HG03175 (cell line): ENCODE measurements around the gene FRG1.
"Not testable (repeated sequence)": the region's sequence is repeated elsewhere in the genome, so short reads cannot be mapped to it uniquely, and the experiment has no call there.

Experiments
- ATAC-seq: cut with Tn5 transposase; IDR thresholded peaks from one replicate; pipeline ENCODE4 v1.9.1; 2021; ENCODE audit warnings: mild to moderate bottlenecking, moderate library complexity; ENCODE audit not compliant: unreplicated experiment

Gene FRG1

DNA sequence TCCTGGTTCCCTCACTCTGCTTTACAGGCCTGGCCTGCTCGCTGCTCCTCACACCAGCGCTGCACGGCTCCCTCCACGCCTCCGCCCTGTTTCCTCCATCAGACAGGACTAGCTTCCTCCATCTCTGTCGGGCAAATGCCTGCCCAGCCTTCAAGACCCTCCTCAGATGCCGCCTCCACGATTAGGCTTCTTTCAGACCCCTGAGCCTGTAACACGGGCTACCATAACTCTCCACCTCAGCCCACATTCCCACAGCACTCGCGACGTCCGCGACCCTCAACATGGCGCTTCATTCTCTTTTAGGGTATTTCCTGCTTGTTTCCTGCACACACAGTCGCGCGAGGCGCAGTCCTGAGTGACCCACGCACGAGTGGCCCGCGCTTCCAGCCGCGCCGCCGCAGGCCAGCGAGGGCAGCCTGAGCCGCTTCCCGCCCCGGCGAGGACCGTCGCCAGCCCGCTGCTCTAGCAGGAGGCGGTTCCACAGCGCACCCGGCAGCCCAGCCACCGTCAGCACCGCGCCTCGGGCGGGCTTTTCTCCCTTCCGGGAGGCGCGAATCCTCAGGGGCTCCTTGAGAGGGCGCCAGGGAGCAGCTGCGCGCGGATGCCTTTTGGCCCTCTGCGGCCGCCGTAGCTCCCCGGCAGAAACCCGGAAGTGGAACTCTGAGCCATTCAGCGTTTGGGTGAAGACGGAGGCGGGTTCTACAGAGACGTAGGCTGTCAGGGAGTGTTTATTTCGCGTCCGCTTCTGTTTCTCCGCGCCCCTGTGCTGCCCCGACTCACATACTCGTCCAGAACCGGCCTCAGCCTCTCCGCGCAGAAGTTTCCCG is at the start of gene FRG1:
FRG1 (plus strand) TSS at position 695 of the 827 bp plus-strand sequence. CDS start 138 bp downstream, outside the sequence.
- ATAC-seq = peak; percentile 99

DNA sequence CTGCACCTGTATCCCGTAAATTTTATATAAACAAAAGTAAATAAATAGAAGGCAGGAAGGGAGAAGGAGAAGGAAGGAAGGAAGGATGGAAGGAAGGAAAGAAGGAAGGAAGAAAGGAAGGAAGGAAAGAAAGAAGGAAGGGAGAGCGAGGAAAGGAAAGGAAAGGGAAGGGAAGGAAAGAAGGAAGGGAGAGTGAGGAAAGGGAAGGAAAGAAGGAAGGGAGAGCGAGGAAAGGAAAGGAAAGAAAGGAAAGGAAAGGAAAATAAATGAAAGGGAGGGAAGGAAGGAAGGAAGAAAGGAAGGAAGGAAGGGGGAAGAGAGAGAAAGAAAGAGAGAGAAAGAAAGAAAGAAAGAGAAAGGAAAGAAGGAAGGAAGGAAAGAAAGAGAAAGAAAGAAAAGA is 43.0 kb upstream of the FRG1 start:
- no peak for ATAC-seq

- ATAC-seq = not testable (repeated sequence)
Observed at GRCh38 chr4:189899481-189900015, 41.1 kb upstream of the FRG1 start.

- peak; percentile 89 for ATAC-seq
Observed at GRCh38 chr4:189904420-189905027, 36.1 kb upstream of the FRG1 start.

- ATAC-seq = no peak
Observed at GRCh38 chr4:189912170-189912569, 28.5 kb upstream of the FRG1 start.

- ATAC-seq = no peak
Observed at GRCh38 chr4:189917161-189917891, 23.3 kb upstream of the FRG1 start.

- ATAC-seq = no peak
Observed at GRCh38 chr4:189921058-189921457, 19.6 kb upstream of the FRG1 start.

DNA sequence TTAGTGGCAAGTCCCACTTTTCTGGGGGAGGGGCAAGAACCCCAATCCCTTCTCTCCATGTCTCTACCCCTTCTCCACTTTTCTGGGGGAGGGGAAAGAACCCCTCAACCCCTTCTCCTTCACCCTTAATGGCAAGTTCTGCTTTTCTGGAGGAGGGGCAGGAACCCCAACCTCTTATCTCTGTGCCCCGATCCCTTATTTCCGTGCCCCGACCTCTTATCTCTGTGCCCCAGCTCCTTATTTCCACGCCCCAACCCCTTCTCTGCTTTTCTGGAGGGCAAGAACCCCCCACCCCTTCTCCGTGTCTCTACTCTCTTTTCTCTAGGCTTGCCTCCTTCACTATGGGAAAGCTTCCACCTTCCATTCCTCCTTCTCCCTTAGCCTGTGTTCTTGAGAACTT is 13.9 kb upstream of the FRG1 start:
- not testable (repeated sequence) for ATAC-seq

- no peak for ATAC-seq
Observed at GRCh38 chr4:189941005-189941450, 356 bp downstream of the FRG1 start.

DNA sequence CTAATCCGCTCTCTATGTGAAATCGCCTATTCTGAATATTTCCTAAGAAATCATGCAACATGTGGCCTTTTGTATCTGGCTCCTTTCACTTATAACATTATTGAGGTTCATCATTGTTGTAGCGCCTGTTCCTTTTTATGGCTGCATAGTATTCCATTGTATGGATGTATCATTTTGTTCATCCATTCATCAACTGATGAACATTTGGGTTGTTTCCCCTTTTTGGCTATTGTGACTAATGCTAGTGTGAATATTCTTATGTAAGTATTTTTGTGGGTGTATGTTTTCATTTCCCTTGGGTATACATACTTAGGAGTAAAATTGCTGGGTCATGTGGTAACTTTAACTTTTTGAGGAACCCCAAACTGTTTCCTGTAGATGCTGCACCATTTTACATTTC is 1.7 kb downstream of the FRG1 start:
- ATAC-seq = not testable (repeated sequence)

DNA sequence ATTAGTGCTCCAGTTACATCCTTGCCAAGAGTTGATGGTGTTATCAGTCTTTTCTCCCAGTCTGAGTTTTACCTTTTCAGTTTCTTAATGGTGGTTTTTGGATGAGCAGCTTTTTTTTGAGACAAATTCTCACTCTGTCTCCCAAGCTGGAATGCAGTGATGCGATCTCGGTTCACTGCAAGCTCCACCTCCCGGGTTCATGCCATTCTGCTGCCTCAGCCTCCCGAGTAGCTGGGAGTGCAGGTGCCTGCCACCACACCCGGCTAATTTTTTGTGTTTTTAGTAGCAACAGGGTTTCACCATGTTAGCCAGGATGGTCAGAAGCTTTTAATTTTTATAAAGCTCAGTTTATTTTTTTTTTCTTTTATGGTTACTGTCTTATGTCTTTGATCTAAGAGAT is 3.4 kb downstream of the FRG1 start:
- not testable (repeated sequence) for ATAC-seq

- not testable (repeated sequence) for ATAC-seq
Observed at GRCh38 chr4:189946906-189947305, 6.2 kb downstream of the FRG1 start.

DNA sequence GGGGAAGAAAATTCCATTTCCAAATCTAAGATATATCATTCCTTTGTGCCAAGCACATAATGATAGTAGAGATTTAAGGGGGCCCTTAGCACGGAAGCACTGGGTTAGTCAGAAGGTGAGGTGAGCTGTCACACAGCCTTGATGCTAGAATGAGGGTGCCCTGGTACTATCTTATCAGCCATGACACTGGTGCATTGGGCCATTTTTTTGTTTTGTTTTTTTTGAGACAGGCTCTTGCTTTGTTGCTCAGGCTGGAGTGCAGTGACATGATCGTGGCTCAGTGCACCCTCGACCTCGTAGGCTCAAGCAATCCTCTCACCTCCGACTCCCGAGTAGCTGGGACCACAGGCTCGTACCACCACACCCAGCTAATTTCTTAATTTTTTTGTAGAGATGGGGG is 7.8 kb downstream of the FRG1 start:
- ATAC-seq = not testable (repeated sequence)

GRCh38 chr4:189969291-189969690 is 28.6 kb downstream of the FRG1 start:
- not testable (repeated sequence) for ATAC-seq

- no peak for ATAC-seq
Observed at GRCh38 chr4:189973646-189974045, 33.0 kb downstream of the FRG1 start.

DNA sequence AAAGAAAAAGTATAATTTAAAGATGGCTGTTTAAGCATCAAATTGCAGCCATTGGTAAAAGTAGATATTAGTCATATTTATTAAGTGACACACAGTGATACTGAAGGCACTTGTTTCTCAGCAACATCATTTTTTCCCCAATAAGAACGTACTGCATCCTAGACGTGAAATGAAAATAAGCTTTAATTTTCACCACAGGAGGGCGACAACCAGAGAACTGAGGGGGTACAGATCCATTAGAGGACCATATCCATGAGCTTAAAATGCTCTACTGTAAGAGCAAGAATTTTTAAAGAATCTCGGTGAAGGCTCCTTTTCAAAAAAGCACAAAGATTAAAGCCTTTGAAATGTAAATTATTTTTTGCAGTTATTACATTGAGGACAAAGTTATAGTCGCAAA is 33.4 kb downstream of the FRG1 start:
- no peak for ATAC-seq

GRCh38 chr4:189979196-189980047 is 38.8 kb downstream of the FRG1 start:
- no peak for ATAC-seq

DNA sequence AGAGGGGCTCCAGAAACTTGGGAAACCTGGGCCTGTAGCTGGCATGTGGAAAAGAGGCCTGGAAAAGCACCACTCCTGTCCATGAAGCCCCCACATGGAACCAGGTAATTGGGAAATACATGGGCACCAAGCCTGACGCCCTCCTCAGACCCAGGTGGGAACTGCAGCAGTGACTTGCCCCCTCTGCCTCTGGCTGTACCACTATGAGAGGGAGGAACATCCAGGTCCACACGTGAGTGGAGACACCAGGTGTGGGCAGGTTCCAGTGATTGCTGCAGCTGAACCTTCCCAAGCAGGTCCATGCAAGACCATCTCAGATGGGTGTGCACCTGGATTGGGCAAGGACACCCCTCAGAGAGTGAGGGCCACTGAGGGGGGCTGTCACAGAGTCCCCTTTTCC is 39.6 kb downstream of the FRG1 start:
- ATAC-seq = not testable (repeated sequence)

GRCh38 chr4:189981970-189982369 is 41.3 kb downstream of the FRG1 start:
- ATAC-seq = no peak

GRCh38 chr4:189983916-189984526 is 43.3 kb downstream of the FRG1 start:
- ATAC-seq = not testable (repeated sequence)
